GM18858 (cell line): ENCODE data around the gene TRAK1.
A peak's percentile ranks its signal among the peaks of the same experiment; 100 is the strongest.

ENCODE experiments used
- ATAC-seq: cut with Tn5 transposase; IDR thresholded peaks from one replicate; pipeline ENCODE4 v1.9.1; 2021; ENCODE audit not compliant: unreplicated experiment

TRAK1 gene

DNA sequence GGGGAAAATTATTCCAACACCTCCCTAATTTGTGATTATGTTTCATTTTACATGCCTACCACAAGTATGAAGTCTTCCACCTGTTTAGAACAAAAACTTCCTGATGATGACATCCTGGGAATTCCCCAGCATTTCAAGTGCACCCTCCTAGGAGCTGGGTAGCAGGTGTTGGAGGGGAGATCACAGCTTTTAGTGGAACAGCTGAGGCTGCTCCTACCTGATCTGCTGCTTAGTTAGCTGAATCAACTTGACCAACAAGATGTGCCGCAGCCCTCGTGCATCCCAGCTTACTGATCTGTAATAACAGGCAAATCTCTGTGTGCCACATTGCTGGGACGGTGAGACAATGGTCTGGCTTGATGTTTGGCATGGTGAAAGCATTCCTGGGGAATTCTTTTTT, 29.7 kb downstream of the TRAK1 start:
- no peak for ATAC-seq

GRCh38 chr3:42122261-42123011, 31.3 kb downstream of the TRAK1 start:
- ATAC-seq: peak; percentile 20

GRCh38 chr3:42123012-42123581, 31.9 kb downstream of the TRAK1 start:
- peak; percentile 31 for ATAC-seq

DNA sequence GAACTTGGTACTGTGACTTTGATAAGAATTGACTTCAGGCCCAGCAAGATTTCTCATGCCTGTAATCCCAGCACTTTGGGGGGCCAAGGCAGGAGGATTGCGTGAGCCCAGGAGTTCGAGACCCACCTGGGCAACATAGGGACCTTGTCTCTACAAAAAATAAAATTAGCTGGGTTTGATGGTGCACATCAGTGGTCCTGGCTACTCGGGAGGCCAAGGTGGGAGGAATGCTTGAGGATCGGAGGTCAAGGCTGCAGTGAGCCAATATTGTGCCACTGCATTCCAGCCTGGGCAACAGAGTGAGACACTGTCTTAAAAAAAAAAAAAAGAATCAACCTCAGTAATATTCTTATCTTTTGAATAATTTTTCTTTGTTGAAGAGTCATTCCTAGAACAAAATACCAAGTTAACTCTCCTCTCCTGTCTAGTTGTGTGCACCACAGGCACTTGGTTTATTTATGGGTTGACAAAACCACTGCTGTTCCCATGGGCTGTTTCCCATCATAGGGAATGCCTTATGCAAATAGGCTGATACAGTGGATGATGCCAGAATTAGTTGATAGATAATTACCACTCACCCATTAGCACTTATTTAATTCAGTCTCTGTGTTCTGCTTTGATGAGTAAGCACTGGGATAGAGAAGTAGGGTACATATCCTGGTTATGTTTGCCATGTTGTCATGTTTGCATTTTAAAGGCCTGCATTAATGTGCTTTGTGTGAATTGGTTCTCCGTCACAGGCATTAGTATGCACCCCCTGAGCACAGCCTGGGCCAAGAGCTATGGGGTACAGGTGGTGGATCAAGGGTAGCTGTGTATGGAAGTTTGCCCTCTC, 32.9 kb downstream of the TRAK1 start:
- ATAC-seq: no peak

DNA sequence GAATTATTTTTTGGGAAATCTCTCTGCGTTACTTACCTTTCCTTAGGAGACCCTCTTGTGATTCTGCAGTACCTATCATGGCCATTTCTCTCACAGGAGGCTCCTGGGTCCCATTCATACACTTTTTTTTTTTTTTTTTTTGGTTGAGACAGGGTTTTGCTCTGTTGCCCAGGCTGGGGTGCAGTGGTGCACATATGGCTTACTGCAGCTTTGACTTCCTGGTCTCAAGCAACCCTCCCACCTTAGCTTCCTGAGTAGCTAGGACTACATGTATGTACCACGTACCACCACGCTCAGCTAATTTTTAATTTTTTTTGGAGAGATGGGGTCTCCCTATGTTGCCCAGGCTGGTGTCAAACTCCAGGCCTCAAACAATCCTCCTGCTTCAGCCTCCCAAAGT, 36.1 kb downstream of the TRAK1 start:
- ATAC-seq: no peak

GRCh38 chr3:42128526-42128925, 37.4 kb downstream of the TRAK1 start:
- ATAC-seq: no peak

- peak; percentile 44 for ATAC-seq
These were observed 38.1 kb downstream of the TRAK1 start for GRCh38 chr3:42129014-42129953.

GRCh38 chr3:42130007-42130328, 38.8 kb downstream of the TRAK1 start:
- peak; percentile 41 for ATAC-seq

- no peak for ATAC-seq
These were observed 39.3 kb downstream of the TRAK1 start for GRCh38 chr3:42130329-42131070.

DNA sequence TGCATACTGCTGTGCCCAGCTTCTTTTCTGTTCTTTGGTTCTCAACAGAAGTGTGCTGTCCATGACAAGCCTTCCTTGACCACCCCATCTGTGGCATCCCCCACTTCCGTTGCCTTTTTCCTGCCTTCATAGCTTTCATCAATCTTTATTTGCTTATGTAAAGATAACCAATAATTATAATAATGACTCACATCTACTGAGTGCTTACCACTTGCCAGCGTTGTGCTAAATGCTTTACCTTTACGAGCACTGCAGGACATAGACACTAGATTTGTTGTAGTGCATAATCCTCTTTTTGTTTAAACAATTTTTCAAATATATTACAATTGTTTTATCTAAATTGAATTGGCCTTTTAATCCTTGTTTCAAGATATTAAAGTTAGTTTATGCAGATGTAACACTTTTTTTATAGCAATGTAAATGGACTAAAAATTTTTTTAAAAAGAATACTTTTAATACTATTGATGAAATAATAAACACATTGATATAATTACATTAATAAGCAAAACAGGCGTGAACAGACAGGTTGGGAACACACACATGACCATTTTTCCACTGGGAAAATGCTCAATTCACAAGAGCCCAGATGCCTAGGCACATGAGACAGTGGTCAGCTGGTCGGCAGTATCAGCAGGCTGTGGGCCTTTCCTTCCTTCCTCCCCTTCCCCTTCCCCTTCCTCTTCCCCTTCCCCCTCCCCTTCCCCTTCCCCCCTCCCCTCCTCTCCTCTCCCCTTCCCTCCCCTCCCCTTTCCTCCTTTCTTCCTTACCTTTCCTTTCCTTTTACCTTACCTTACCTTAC, 42.5 kb downstream of the TRAK1 start:
- ATAC-seq: no peak

DNA sequence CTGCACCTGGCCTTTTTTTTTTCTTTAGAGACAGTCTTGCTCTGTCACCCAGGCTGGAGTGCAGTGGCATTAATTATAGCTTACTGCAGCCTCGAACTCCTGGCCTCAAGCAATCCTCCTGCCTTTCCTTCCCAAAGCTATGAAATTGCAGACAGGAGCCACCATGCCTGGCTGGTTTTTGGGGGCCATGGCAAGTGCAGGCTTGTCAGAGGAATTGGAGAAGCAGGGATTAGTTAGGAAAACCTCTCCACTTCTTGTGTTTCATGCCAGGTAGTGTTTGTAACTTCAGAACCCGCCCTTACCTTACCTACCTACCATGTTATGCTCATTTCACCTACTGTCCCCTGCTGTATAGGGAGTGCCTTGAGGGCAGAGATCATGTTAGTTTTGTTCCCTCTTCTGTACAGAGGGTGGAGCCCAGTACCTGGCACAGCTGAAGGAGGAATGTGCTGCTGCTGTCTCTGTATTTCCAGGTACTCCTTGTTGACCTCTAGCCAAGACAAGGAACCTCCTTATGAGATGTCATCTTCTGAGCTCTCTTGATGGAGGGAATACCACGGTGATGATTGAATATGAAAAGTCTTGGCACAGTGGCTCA, 43.8 kb downstream of the TRAK1 start:
- no peak for ATAC-seq

- no peak for ATAC-seq
These were observed 48.7 kb downstream of the TRAK1 start for GRCh38 chr3:42139621-42140453.

GRCh38 chr3:42140665-42141203, 49.6 kb downstream of the TRAK1 start:
- ATAC-seq: no peak

DNA sequence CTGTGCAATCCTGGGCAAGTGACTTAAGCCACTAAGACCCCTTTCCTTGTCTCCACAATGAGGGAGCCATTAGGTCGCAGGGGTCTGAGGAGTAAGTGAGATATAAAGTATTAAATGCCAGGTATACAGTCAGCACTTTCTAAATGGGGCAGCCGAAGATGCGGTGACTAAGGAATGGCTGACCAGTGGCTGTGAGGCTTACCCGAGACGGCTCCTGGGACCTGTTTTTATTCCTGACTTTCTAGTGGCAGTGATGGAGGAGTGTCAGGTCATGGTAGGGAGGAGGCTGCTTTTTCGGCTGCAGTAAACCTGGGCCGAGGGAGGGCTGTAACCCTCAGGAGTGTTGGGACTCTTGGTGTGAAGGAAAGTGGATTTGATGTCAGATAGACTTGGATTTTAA, 52.3 kb downstream of the TRAK1 start:
- ATAC-seq: no peak

GRCh38 chr3:42144209-42144608, 53.1 kb downstream of the TRAK1 start:
- no peak for ATAC-seq

DNA sequence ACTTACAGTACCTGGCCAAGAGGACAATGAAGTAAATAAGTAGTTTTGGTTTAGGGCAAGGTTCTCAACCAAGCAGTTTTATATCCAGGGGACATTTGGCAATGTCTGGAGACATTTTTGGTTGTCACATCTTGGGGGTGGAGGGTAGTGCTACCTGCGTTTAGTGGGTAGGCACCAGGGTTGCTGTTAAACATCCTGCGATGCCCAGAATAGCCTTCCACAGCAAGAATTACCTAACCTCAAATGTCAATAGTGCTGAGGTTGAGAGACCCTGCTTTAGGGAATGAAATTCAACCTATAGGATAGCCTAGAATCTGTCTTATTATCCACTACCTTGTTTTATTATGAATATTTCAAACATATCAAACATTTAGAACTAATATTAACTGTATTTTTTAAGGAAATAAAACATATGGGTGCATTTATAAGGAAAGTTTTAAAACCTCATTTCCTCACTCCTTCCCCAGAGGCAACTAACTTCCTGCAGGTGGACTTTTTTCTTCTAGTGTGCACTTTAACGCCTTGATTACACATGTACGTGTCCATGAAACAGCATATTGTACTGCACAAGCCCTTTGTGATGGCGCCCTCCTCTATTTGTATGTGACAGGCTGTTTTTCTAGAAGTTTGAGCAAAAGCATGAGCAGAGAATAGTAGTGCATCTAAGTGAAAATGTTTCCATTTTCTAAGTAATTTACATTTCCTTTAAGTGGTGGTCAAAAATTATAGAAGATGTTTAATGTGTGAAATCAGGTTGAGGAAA, 57.1 kb downstream of the TRAK1 start:
- ATAC-seq: no peak

DNA sequence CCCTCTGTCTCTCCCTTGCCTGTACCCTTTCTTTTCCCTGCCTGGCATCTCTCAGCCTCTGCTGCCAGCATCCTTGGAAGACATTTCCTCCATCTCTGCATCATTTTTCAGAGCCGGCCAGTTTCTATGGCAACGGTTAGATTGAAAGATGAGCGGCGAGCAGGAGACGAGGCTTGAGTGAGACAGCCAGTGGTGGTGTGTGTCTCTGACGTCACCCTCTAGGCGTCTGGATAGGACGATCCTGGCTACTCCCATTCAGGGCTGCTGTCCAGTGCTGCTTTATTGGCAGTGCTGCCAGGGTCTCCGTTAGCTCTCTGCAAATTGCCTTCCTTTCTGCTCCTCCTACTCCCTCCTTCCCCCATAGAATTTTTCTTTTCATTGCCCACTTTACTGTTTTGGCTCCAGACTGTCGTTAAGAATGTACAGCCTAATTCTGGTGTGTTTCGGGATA, 57.9 kb downstream of the TRAK1 start:
- ATAC-seq: no peak
